ENCODE data around the gene GLUL.
"Not testable (repeated sequence)": the region's sequence is repeated elsewhere in the genome, so short reads cannot be mapped to it uniquely, and the experiment has no call there.

GLUL gene

DNA sequence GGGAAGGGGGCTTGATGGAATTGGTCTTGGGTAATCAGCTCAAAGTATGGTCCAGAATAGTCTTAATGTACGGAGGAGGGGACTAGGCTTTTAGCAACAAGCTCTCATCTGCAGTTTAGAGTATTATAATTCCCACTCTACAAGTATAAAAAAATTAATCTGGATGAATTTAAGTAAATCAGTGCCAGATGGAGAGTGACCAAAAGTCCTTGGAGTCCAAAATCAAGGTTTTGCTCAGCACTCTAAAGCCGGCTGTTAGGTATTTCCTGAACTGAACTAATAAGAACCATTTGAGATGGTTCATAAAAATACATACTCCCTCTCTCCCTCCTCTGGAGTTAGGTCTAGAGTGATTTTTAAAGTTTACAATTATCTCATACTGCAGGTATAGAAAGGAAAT lies 23.7 kb downstream of the GLUL start:
- DNase-seq, result no peak

DNA sequence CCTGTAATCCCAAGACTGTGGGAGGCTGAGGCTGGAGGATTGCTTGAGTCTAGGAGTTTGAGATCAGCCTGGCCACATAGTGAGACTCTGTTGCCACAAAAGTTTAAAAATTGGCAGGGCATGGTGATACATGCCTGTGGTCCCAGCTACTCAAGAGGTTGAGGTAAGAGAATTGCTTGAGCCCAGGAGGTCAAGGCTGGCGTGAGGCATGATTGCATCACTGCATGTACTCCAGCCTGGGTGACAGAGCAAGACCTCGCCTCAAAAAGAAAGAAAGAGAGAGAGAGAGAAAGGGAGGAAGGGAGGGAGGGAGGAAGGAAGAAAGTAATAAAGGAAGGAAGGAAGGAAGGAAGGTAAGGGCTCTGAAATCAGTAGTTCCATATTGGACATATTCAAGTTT lies 25.0 kb downstream of the GLUL start:
- no peak for DNase-seq

DNA sequence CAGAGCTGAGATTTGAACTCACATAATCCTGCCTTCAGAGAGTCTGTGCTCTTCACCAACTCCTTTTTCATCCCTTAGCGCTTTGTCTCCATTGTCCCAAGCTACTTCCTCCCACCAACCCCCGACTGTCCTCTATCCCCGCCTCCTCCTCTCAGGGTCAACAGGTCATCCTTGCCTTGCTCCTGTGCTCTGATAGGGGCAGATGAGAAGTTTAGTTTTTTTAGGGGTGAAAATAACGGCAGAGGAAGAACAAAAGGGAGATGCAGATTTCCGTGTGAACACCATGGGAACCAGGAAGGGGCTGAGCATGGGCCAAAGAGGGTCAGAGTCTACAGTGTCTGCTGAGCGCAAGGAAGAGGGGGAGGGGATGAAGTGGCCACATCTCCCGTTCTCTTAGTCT lies 31.9 kb downstream of the GLUL start:
- DNase-seq, result no peak

DNA sequence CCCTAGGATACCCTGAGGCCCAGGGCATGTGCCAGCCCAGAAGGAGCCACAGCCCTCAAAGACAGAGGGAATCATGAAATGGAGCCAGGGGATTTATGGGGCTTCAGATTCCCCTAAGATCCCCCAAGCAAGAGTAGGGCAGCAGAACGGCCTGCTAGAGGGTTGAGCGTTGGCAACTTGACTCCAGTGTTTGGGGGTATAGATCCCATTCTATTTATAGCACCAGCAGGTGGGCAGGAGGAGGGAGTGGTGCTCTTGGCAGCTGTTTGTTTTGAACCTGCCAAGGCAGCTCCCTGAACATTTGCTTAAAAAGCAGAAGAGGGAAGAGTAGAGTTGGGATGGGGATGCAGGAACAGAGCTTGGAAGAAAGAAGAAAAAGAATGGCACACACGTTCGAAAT lies 33.7 kb downstream of the GLUL start:
- DNase-seq, result no peak

- no peak for DNase-seq
Observed at GRCh38 chr1:182357171-182357570, 34.4 kb downstream of the GLUL start.

GRCh38 chr1:182355723-182356098 lies 35.9 kb downstream of the GLUL start:
- DNase-seq, result no peak

- peak; percentile 39 for DNase-seq
Observed at GRCh38 chr1:182351790-182352364, 39.7 kb downstream of the GLUL start.

- DNase-seq, result no peak
Observed at GRCh38 chr1:182350839-182351238, 40.8 kb downstream of the GLUL start.

GRCh38 chr1:182348961-182349747 lies 42.4 kb downstream of the GLUL start:
- no peak for DNase-seq

DNA sequence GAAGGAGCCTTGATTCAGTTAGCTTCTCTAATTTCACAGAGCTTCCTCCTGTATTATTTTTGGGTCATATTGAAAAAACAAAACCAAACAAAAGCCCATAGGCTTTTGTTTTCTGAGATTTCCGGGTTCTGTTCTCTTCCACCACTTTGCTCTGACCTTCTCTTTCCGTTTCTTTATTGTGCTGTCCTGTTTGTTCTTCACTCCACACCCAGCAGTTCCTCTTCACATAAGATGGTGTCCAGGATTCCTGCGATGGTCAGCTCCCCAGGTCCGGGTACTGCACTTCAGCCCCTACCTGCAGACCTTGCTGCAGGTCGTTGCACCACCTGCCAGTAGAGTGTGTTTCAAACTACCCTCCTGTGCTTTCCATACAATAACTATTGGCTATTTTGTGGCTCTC lies 44.6 kb downstream of the GLUL start:
- DNase-seq, result no peak

- DNase-seq, result no peak
Observed at GRCh38 chr1:182340233-182341058, 51.1 kb downstream of the GLUL start.

GRCh38 chr1:182339684-182340083 lies 51.9 kb downstream of the GLUL start:
- DNase-seq, result no peak

DNA sequence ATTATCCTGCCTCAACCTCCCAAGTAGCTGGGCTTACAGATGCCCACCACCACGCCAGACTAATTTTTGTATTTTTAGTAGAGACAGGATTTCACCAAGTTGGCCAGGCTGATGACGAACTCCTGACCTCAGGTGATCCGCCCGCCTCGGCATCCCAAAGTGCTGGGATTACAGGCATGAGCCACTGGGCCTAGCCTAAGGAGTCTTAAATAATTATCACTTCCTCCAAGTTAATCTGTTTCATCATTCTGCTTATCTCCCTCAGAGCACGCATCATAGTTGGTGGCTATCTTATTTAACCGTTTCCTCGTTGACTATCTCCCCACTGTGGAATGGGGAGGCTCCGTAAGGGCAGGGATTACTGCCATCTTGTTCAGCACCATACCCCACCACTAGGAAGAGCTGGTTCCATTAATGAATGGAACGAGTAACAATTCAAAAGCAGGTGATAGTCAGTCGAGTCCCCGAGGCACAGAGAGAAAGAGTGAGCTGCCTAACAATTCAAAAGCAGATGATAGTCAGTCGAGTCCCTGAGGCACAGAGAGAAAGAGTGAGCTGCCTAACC lies 52.7 kb downstream of the GLUL start:
- no peak for DNase-seq

GRCh38 chr1:182337736-182338571 lies 53.6 kb downstream of the GLUL start:
- DNase-seq, result no peak

DNA sequence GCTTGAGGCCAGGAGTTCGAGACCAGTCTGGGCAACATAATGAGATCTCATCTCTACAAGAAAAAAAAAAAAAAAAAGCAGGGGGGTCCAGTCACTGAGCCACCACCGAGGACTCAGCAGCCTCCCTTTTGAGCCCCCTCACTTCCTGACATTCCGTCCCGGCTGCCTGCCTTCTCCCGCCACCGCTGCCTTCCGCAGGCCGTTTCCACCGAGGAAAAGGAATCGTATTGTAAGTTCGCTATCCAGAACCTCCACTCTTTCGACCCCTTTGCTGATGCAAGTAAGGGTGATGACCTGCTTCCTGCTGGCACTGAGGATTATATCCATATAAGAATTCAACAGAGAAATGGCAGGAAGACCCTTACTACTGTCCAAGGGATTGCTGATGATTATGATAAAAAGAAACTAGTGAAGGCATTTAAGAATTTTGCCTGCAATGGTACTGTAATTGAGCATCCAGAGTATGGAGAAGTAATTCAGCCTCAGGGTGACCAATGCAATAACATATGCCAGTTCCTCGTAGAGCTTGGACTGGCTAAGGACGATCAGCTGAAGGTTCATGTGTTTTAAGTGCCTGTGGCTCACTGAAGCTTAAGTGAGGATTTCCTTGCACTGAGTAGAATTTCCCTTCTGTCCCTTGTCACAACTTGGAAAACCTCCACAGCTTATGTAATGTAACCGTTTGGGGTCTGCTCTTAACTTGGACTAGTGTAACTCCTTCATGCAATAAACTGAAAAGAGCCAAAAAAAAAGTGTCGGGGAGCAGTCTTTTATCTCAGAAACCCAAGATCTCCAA lies 55.6 kb downstream of the GLUL start:
- DNase-seq, result no peak

- not testable (repeated sequence) for DNase-seq
Observed at GRCh38 chr1:182333071-182333571, 58.5 kb downstream of the GLUL start.

- DNase-seq, result no peak
Observed at GRCh38 chr1:182332261-182333060, 59.1 kb downstream of the GLUL start.
